GM20431 (cell line): ENCODE results near the gene FHL3.
"Not testable (repeated sequence)": the region's sequence is repeated elsewhere in the genome, so short reads cannot be mapped to it uniquely, and the experiment has no call there.

ENCODE experiments used
- in situ Hi-C: fragments of 300-500 bp; cut with MseI, MboI; formaldehyde crosslinking; loops from one replicate; pipeline ENCODE4 v1.15.0; 2020; ENCODE audit warnings: low sequenced_read_pairs; ENCODE audit not compliant: unreplicated experiment

The FHL3 gene

GRCh38 chr1:38037221-38037939 is 32.1 kb upstream of the FHL3 start:
- in situ Hi-C loops: no loop called here

- in situ Hi-C loops: no loop called here
These were observed 29.6 kb upstream of the FHL3 start for GRCh38 chr1:38034871-38035270.

- in situ Hi-C loops: not testable (repeated sequence)
These were observed 27.7 kb upstream of the FHL3 start for GRCh38 chr1:38032992-38033391.

GRCh38 chr1:38031513-38031866 is 26.2 kb upstream of the FHL3 start:
- in situ Hi-C loops: no loop called here

- in situ Hi-C loops: no loop called here
These were observed 25.5 kb upstream of the FHL3 start for GRCh38 chr1:38030596-38031512.

GRCh38 chr1:38029685-38030511 is 24.6 kb upstream of the FHL3 start:
- in situ Hi-C loops: no loop called here

- in situ Hi-C loops: no loop called here
These were observed 23.9 kb upstream of the FHL3 start for GRCh38 chr1:38029081-38029681.

GRCh38 chr1:38028671-38029070 is 23.4 kb upstream of the FHL3 start:
- in situ Hi-C loops: no loop called here

- in situ Hi-C loops: no loop called here
These were observed 22.8 kb upstream of the FHL3 start for GRCh38 chr1:38028105-38028591.

GRCh38 chr1:38027201-38028104 is 22.1 kb upstream of the FHL3 start:
- in situ Hi-C loops: no loop called here

GRCh38 chr1:38026592-38027200 is 21.4 kb upstream of the FHL3 start:
- in situ Hi-C loops: no loop called here

- in situ Hi-C loops: no loop called here
These were observed 20.4 kb upstream of the FHL3 start for GRCh38 chr1:38025664-38026063.

- in situ Hi-C loops: no loop called here
These were observed 19.9 kb upstream of the FHL3 start for GRCh38 chr1:38025233-38025632.

GRCh38 chr1:38022810-38023209 is 17.5 kb upstream of the FHL3 start:
- in situ Hi-C loops: loop anchor here (25.0 kb wide), 1 partner anchor 814 kb away; no protein-coding TSS in a partner anchor

GRCh38 chr1:38021969-38022368 is 16.7 kb upstream of the FHL3 start:
- in situ Hi-C loops: loop anchor here (25.0 kb wide), 1 partner anchor 815 kb away; no protein-coding TSS in a partner anchor

GRCh38 chr1:38020396-38020795 is 15.1 kb upstream of the FHL3 start:
- in situ Hi-C loops: loop anchor here (25.0 kb wide), 1 partner anchor 817 kb away; no protein-coding TSS in a partner anchor

GRCh38 chr1:38018864-38019343 is 13.6 kb upstream of the FHL3 start:
- in situ Hi-C loops: loop anchor here (25.0 kb wide), 1 partner anchor 818 kb away; no protein-coding TSS in a partner anchor
